GM12875 (cell line): ENCODE data around the gene METTL22.

ENCODE experiments used
- H3K4me3 ChIP-seq: one replicate; pipeline ENCODE4 v1.5.1; 2011; ENCODE audit warnings: low read depth, low read length, control low read depth
- TF ChIP-seq, protein P1 (sequence below): IDR thresholded peaks from 2 replicates; pipeline ENCODE4 v1.5.1; 2011; ENCODE audit warnings: low read depth, mild to moderate bottlenecking, control low read depth, inconsistent platforms, low read length, moderate library complexity, borderline replicate concordance; ENCODE audit not compliant: insufficient read depth

Gene METTL22

DNA sequence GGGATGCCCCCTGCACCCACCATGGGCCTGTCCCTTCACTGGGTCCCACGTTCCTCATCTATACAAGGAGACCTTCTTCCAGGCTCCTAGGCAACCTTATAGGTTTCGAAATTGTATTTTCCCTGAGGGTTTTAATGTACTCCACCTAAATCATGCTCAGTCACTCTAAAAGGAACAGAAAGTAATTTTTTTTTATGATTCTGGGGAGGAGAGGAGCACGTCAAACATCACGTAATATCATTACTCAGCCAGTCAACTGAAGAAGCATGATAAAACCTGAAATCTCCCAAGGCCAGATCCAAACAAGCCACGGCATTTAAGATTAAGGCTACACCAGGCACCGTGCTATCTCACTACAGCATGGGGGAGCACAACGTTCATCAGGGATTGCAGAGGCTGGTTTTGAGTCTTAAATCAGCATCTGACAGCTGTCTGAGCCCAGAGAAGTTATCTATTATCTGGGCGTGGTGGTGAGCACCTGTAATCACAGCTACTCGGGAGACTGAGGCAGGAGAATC, 27.3 kb upstream of the METTL22 start:
- TF ChIP-seq, protein P1, sequence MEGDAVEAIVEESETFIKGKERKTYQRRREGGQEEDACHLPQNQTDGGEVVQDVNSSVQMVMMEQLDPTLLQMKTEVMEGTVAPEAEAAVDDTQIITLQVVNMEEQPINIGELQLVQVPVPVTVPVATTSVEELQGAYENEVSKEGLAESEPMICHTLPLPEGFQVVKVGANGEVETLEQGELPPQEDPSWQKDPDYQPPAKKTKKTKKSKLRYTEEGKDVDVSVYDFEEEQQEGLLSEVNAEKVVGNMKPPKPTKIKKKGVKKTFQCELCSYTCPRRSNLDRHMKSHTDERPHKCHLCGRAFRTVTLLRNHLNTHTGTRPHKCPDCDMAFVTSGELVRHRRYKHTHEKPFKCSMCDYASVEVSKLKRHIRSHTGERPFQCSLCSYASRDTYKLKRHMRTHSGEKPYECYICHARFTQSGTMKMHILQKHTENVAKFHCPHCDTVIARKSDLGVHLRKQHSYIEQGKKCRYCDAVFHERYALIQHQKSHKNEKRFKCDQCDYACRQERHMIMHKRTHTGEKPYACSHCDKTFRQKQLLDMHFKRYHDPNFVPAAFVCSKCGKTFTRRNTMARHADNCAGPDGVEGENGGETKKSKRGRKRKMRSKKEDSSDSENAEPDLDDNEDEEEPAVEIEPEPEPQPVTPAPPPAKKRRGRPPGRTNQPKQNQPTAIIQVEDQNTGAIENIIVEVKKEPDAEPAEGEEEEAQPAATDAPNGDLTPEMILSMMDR, result no peak

DNA sequence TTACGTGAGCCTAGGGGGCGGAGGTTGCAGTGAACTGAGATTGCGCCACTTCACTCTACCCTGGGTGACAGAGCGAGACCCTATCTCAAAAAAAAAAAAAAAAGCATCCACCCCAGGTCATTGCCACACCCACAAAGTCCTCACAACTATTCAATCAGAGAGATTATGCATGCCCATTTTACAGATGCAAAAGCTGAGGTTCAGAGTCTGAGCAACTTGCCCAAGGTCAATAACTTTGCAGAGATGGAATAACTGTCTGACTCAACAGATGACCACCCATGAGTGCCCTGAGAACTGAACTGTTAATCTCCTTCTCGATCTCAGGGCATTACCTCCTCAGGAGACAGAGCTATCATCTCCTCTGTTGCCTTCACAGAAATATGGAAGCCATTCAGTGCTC, 25.7 kb upstream of the METTL22 start:
- H3K4me3 ChIP-seq, result no peak overlapping the region
- TF ChIP-seq, protein P1, result no peak

More for the DNA sequence above, 27.3 kb upstream of the METTL22 start:
- H3K4me3 ChIP-seq, result no peak overlapping the region

DNA sequence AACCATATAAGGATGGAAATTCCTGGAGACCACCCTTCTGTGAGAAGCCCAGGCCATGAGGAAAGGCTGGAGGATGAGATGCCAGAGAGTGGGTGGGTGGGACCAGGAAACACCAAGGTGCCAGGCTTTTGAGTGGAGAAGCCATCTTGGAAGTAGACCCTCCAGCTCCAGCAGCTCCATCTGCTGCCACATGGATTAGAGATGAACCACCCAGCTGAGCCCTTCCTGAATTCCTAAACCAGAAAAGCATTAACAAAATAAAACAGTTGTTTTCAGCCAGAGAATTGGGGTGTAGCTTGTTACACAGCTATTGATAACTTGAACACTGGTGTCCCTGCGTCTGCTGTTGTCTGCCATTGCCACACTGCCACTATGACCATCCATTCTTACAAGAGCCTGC, 24.9 kb upstream of the METTL22 start:
- TF ChIP-seq, protein P1, result no peak
- H3K4me3 ChIP-seq, result no peak overlapping the region

DNA sequence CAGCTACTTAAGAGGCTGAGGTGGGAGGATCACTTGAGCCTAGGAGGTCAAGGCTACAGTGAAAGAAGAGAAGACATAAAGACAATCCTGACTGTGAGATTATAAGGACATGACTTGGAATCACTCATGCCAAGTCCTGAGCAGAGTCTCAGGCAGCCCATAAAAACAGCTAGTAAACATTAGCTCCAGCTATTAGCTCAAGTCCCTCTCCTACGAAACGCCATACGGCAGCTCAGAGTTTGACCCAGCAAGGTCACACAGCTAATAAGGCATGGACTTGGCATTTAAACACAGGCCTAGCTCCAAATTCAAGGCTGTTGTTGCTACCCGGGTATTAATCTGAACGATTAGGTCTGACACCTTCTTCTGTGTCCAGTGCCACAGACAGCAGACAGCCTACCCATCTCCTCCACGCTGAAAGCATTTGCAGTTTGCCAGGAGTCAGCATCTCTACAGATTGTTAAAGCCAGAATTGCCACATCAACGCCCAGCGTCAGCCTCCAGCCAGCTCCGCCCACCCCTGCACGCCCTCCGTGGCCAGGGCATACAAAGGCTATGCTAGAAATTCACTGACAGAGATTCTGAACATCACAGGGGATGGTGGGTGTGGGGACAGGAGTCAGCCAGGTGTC, 21.2 kb upstream of the METTL22 start:
- TF ChIP-seq, protein P1, result no peak
- no peak overlapping the region for H3K4me3 ChIP-seq

DNA sequence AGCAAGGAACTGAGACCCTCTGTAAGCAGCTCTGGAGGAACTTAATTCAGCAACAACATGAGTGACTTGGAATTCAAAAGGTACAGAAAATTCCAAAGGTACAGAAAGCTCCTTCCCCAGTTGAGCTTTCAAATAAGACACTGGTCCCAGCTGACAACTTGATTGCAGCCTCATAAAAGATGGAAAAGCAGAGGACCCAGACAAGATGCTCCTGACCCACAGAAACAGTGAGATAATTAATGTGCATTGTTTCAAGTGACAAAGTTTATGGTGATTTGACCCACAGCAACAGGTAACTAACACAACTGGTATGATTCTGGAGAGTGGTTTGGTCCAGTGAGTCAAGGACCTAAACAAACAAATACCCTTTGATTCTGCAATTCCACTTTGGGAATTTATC, 15.9 kb upstream of the METTL22 start:
- TF ChIP-seq, protein P1, result no peak
- H3K4me3 ChIP-seq, result no peak overlapping the region

DNA sequence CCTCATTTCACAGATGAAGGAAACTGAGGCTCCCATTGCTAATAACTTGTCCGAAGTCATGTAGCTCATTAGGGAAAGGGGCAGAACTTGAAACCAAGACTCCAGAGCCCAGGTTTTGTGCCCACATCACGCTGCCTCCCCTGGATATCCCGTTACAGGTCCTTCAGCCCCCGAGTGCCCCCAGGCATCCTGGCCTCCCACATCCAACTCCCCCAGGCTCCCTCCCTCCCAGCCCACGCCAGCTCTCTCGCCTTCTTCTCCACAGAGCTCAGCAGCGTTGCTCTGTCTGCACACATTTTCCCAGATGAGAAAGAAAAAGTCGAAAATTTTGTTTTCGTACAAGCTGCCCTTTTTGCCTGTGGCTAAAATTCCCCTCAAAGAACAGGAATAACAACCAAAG, 14.3 kb upstream of the METTL22 start:
- TF ChIP-seq, protein P1, result no peak
- H3K4me3 ChIP-seq, result no peak overlapping the region

DNA sequence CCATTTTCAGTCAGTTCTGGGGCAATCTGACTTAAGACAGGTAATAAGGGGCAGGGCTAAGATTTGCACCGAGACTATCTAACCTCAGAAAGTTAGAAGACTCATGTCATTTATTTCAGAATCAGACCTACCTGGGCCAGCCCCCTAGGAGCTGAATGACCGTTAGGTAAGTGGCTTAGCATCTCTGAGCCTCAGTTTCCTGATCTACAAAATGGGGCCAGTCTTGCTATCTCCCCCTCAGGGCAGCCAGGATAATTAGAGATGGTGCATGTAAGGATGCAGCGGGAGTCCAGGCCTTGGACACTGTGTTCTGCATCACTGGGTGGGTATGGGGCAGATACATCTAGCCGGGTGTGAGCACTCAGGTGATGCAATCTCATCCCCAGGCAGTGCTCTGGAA, 10.4 kb upstream of the METTL22 start:
- TF ChIP-seq, protein P1, result no peak

More for the DNA sequence above, 10.4 kb upstream of the METTL22 start:
- no peak overlapping the region for H3K4me3 ChIP-seq
